Type B pancreatic cell (in vitro differentiated cells): ENCODE data around the gene SIRPA. TPM values are rescaled to one million over a fixed set of nuclear protein-coding genes. Genes with fewer than 3 reads are reported as not detected.
A peak's percentile ranks its signal among the peaks of the same experiment; 100 is the strongest.

Experiments
- DNase-seq: peaks from one replicate; pipeline ENCODE4 v3.0.0; 2021; ENCODE audit warnings: mixed read lengths; ENCODE audit not compliant: unreplicated experiment; ENCODE audit errors: extremely low spot score
- H3K27ac Mint-ChIP-seq: 2 replicates; pipeline ENCODE4 v1.8.0; 2021; ENCODE audit warnings: mild to moderate bottlenecking, mixed read lengths
- H3K27me3 Mint-ChIP-seq: 2 replicates; pipeline ENCODE4 v1.8.0; 2021; ENCODE audit warnings: mixed read lengths
- H3K36me3 Mint-ChIP-seq: 2 replicates; pipeline ENCODE4 v1.8.0; 2021; ENCODE audit warnings: mixed read lengths
- H3K4me1 Mint-ChIP-seq: one replicate; pipeline ENCODE4 v1.8.0; 2021; ENCODE audit warnings: mixed read lengths; ENCODE audit not compliant: unreplicated experiment
- H3K4me3 Mint-ChIP-seq: 2 replicates; pipeline ENCODE4 v1.8.0; 2021; ENCODE audit warnings: mild to moderate bottlenecking, mixed read lengths
- H3K9me3 Mint-ChIP-seq: 2 replicates; pipeline ENCODE4 v1.8.0; 2021; ENCODE audit warnings: mixed read lengths
- total RNA-seq: library from RNA; stranded (reverse); gene quantifications from 2 replicates; pipeline ENCODE4 v1.2.1, GENCODE V29; 2021; ENCODE audit warnings: low replicate concordance
- TF ChIP-seq, protein P1 (sequence below): fragments of 200-600 bp; sonication (generic); conservative IDR thresholded peaks from 2 replicates; pipeline ENCODE4 v1.5.0; 2021; ENCODE audit warnings: antibody characterized with exemption, mild to moderate bottlenecking

The SIRPA gene
- total RNA-seq, 1 donor from 2014 or later, result 12.3 TPM

DNA sequence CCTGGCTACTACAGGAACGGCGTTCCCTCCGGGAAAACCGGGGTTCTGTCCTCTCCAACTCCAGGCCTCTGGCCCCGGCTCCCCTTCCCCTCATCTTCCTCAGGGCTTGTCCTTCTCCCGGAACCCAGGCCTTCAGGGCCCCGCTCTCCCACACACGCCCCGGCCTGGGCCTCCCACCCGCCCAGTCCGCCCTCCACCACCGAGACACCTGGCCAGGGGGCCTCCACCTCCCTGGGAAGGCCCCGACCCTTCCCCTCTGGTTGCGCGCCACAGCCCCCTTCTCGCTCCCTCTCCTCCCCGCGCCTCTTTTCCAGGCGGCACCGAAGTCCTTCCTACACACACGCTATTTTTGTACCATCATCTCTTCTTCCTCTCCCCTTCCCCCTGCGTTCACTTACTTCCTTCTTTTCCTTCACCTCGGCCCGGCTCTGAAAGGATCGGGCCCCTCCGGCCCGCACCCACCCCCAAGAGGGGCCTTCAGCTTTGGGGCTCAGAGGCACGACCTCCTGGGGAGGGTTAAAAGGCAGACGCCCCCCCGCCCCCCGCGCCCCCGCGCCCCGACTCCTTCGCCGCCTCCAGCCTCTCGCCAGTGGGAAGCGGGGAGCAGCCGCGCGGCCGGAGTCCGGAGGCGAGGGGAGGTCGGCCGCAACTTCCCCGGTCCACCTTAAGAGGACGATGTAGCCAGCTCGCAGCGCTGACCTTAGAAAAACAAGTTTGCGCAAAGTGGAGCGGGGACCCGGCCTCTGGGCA, 1.3 kb upstream of the SIRPA start:
- no peaks in the 10 kb centered on the region for H3K36me3 Mint-ChIP-seq
- no peak for DNase-seq
- peaks cover 19% of the 10 kb centered on the region for H3K4me1 Mint-ChIP-seq
- peaks cover 41% of the 10 kb centered on the region for H3K27me3 Mint-ChIP-seq
- H3K27ac Mint-ChIP-seq, result no peak overlapping the region
- H3K9me3 Mint-ChIP-seq, result no peaks in the 10 kb centered on the region
- TF ChIP-seq, protein P1, sequence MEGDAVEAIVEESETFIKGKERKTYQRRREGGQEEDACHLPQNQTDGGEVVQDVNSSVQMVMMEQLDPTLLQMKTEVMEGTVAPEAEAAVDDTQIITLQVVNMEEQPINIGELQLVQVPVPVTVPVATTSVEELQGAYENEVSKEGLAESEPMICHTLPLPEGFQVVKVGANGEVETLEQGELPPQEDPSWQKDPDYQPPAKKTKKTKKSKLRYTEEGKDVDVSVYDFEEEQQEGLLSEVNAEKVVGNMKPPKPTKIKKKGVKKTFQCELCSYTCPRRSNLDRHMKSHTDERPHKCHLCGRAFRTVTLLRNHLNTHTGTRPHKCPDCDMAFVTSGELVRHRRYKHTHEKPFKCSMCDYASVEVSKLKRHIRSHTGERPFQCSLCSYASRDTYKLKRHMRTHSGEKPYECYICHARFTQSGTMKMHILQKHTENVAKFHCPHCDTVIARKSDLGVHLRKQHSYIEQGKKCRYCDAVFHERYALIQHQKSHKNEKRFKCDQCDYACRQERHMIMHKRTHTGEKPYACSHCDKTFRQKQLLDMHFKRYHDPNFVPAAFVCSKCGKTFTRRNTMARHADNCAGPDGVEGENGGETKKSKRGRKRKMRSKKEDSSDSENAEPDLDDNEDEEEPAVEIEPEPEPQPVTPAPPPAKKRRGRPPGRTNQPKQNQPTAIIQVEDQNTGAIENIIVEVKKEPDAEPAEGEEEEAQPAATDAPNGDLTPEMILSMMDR, result no peak
- peak overlapping the region; percentile 83 for H3K4me3 Mint-ChIP-seq

GRCh38 chr20:1894471-1894950, 696 bp upstream of the SIRPA start:
- TF ChIP-seq, protein P1, result no peak
- DNase-seq, result peak; percentile 81
- H3K27me3 Mint-ChIP-seq, result peaks cover 41% of the 10 kb centered on the region
- H3K27ac Mint-ChIP-seq, result no peak overlapping the region
- H3K4me3 Mint-ChIP-seq, result peak overlapping the region; percentile 41
- H3K9me3 Mint-ChIP-seq, result no peaks in the 10 kb centered on the region
- H3K36me3 Mint-ChIP-seq, result no peaks in the 10 kb centered on the region
- H3K4me1 Mint-ChIP-seq, result peaks cover 23% of the 10 kb centered on the region

GRCh38 chr20:1895674-1896483, 672 bp downstream of the SIRPA start:
- DNase-seq, result no peak
- TF ChIP-seq, protein P1, result no peak
- peak overlapping the region; percentile 56 for H3K27ac Mint-ChIP-seq
- H3K4me1 Mint-ChIP-seq, result peaks cover 26% of the 10 kb centered on the region
- peak overlapping the region; percentile 90 for H3K4me3 Mint-ChIP-seq
- no peaks in the 10 kb centered on the region for H3K36me3 Mint-ChIP-seq
- H3K9me3 Mint-ChIP-seq, result no peaks in the 10 kb centered on the region
- H3K27me3 Mint-ChIP-seq, result peaks cover 41% of the 10 kb centered on the region

DNA sequence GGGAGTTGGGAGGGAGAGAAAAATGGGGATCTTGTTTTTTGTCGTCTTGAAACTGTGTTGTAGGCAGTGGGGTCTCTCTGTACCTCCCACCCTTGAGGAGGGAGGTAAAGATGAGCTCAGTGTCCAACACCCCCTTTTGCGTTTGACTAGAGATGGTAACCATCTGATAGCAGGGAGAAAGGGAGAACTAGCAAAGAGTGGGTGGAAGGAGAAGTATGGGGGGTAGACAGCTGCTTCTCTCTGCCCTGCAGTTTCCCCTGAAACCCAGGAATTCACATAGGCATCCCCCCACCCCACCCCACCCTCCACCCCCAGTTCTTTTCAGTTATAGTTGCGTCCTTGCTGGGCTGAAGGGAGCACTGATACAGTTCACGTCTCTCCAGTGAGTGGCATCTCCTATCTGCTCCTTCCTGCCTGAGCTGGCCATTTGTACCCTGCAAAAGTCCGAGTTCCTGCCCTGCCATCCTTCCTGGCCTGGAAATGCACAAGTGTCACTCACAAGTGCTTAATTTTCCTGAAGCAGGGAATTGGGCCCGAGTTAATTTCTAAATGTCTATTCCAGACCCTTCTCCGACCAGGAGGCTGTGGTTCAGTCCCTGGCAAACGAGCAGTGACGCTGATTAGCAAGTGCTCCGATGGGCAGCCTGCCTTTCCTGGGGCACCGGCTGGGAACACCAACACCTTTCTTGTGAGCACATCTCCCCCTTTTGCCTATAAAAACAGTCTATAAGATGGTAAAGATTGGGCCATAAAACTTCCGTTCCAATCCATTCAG, 1.5 kb downstream of the SIRPA start:
- Mint-ChIP-seq H3K27ac (peak overlapping the region; percentile 56), H3K4me1 (peaks cover 24% of the 10 kb centered on the region)
- TF ChIP-seq, protein P1, result no peak

DNA sequence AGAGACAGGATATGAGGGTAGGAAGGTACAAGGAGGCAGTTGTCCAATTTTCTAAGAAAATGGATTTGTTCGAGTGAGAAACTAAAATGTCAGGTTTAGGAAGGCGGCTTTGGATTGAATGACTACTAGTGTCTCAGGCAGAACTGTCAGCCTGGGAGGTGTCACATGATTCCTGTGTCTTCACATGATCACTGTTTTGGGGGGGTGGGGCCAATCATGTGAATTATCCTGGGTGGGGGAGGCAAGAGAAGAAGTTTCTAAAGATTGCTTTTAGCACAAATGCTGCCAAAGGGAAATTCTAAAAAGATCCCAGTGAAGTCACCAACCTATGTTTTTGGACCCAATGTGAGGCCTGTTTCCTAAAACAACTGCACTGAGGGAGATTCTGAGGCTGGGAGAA, 2.3 kb downstream of the SIRPA start:
- Mint-ChIP-seq H3K27ac (no peak overlapping the region), H3K4me3 (peak overlapping the region; percentile 61), H3K9me3 (no peaks in the 10 kb centered on the region), H3K36me3 (no peaks in the 10 kb centered on the region), H3K4me1 (peaks cover 21% of the 10 kb centered on the region), H3K27me3 (peaks cover 31% of the 10 kb centered on the region)
- no peak for DNase-seq
- TF ChIP-seq, protein P1, result no peak

More for the DNA sequence above, 1.5 kb downstream of the SIRPA start:
- no peak for DNase-seq
- Mint-ChIP-seq H3K4me3 (peak overlapping the region; percentile 90), H3K9me3 (no peaks in the 10 kb centered on the region), H3K36me3 (no peaks in the 10 kb centered on the region), H3K27me3 (peaks cover 38% of the 10 kb centered on the region)
